ENCODE data around the gene PSTPIP2. TPM values are rescaled to one million over a fixed set of nuclear protein-coding genes. Genes with fewer than 3 reads are reported as not detected.
"Not testable (repeated sequence)": the region's sequence is repeated elsewhere in the genome, so short reads cannot be mapped to it uniquely, and the experiment has no call there.

Gene PSTPIP2
- polyA plus RNA-seq, 4 donors: 9.1 to 13.3 (median 9.9) TPM

GRCh38 chr18:45993438-45993837 lies 78.6 kb downstream of the PSTPIP2 start:
- no peak for DNase-seq (ENCODE audit: low read depth in 4 of 4, low spot score in 3 of 4)

DNA sequence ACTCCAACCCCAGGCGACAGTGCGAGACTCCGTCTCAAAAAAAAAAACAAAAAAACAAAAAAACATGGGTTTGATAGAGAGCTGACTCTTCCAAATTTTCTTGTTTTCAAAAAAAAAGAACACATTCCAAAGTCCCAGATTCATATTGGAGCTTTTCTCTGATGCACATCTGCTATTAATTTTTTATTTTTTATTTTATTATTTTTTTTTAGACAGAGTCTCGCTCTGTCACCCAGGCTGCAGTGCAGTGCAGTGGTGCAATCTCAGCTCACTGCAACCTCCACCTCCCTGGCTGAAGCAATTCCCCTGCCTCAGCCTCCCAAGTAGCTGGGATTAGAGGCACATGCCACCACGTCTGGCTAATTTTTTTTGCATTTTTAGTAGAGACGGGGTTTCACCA lies 79.5 kb downstream of the PSTPIP2 start:
- DNase-seq (ENCODE audit: low read depth in 4 of 4, low spot score in 3 of 4): not testable (repeated sequence)

DNA sequence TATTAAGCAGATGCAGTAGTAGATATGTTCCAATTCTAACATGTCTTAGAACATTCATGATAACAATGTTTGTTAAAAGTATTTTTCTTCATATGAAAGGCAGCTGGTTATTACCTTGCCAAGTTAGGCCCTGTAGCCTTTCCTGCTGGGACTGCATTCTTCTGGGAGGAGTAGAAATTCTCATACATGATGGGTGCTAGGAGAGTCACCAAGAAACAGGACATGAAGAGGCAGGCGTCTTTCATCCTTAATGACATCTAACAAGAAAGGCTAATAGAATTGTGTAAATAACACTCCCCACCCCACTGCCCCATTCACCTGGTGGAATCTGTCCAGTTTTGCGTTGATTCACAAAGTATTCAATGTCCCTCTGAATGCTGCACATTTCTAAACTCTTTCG lies 80.3 kb downstream of the PSTPIP2 start:
- DNase-seq (ENCODE audit: low read depth in 4 of 4, low spot score in 3 of 4): no peak

DNA sequence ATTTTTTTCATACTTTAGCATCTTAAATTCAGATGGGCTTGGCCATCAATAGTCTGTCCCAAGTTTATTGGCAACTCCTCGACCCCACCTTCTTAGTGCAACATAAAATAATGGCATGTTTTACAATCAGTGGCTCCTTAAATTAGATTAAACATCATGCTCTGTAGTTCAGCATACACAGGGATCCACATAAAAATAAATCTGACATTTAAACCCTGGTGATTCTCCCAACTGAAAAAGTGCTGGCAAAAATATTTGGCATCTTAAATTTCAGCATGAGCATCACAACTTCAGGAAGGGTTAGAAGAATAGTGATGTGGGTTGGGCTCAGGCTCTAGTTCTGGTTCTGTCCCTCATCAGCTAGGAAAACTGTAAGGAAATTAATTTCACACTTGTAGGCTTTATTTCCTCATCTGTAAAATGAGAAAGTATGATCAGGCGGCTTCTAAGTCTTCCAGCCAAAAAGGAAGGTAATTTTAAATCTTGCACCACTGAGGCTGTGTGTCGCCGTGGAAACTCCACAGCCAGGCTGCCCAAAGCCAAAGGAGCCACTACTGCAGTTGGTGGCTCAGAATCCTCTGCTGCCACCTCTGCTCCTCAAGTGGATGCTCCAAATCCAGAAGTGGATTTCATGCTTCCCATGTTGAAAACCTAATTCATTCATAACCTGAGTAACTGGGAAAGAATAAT lies 87.4 kb downstream of the PSTPIP2 start:
- DNase-seq (ENCODE audit: low read depth in 4 of 4, low spot score in 3 of 4): no peak

GRCh38 chr18:45981821-45982220 lies 90.2 kb downstream of the PSTPIP2 start:
- no peak for DNase-seq (ENCODE audit: low read depth in 4 of 4, low spot score in 3 of 4)

- no peak for DNase-seq (ENCODE audit: low read depth in 4 of 4, low spot score in 3 of 4)
These were observed 91.8 kb downstream of the PSTPIP2 start for GRCh38 chr18:45980229-45980628.

DNA sequence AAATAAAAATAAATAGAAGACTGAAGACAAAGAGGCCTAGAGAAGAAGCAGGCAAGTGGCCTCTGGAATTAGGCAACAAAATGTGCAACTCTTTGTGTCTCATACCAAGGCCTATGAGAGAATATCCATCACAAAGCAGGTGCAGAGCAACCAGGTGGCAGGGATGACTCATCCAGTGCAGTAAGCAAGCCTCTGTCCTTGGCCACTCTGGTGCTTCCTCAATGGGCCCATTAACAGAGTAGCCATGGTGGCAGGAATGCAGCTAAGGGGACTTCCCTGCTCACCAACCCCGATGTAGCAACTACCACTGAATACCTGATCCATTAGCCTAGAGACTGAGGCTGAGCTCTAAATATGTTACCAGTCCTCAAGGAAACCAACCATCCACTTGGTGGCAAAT lies 94.0 kb downstream of the PSTPIP2 start:
- no peak for DNase-seq (ENCODE audit: low read depth in 4 of 4, low spot score in 3 of 4)

DNA sequence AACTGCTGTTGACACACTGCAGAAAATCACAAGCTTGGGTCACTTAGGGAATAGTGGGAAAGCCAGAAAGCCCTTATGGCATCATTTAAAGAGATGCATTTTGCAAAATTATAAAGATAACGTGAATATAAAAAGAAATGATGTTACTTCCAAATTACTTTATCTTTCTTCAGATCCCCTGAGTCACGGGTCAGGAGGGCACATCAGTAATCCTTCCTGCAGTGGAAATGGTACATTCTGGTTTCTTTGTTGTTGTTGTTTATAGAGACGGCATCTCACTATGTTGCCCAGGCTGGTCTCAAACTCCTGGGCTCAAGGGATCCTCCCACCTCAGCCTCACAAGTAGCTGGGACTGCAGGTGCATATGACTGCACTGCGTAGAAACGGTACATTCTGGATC lies 95.1 kb downstream of the PSTPIP2 start:
- DNase-seq (ENCODE audit: low read depth in 4 of 4, low spot score in 3 of 4): no peak

- DNase-seq (ENCODE audit: low read depth in 4 of 4, low spot score in 3 of 4): no peak
These were observed 95.5 kb downstream of the PSTPIP2 start for GRCh38 chr18:45976566-45976965.

- DNase-seq (ENCODE audit: low read depth in 4 of 4, low spot score in 3 of 4): peak in 3 of 4 donors; percentile 26 to 46 (median 33)
These were observed 97.9 kb downstream of the PSTPIP2 start for GRCh38 chr18:45974088-45974536.

DNA sequence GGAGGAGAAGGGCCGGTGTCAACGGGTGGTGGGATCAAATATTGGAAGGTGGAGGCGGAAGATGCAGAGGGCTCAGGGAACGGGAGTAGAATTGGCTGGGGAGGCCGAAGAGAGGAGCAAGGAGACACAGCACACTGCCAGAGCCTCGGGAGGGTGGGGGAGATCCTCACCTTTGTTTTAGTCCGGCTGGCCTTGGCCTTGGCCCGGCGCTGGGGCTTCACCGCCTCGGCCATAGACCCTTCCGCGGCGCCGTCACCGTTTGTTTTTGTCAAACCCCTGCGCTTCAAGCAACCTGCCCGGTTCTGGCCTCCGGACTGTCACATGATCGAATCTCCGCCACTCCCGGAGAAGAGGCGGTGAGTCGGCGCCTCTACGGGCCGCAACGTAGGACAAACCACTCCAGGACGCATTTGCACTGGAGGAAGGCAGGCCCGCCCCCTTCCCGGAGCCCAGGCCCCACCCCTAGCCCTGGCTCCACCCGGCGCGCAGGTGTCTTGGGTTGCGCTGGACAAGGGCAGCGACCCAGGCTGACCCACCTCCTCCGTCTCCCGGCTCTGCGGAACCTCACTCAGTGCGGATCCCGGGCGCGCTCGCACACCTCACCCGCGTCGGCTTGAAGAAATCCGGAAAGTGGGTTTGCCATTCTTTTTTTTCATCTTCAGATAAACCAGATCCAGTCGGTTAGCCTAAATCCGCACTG lies 104.9 kb downstream of the PSTPIP2 start, which contains the start of gene EPG5:
Gene EPG5, minus strand, starts transcription at position 323 of the 700 bp plus-strand sequence. Its CDS starts 90 bp downstream, at position 233.
- peak; percentile 85 to 94 (median 92) for DNase-seq (ENCODE audit: low read depth in 4 of 4, low spot score in 3 of 4)

DNA sequence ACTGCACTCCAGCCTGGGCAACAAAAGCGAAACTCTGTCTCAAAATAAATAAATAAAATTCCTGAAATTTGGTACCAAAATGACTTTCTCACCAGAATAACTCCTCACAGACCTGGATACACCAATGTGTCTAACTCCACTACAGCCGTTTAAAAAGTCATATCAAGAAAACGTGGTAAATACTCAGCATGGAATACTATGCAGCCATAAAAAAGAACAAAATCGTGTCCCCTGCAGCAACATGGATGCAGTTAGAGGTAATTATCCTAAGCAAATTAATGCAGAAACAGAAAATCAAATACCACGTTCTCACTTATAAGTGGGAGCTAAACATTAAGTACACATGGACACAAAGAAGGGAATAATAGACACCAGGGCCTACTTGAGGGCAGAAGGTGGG lies 107.1 kb downstream of the PSTPIP2 start:
- DNase-seq (ENCODE audit: low read depth in 4 of 4, low spot score in 3 of 4): not testable (repeated sequence)

GRCh38 chr18:45962866-45963265 lies 109.2 kb downstream of the PSTPIP2 start:
- no peak for DNase-seq (ENCODE audit: low read depth in 4 of 4, low spot score in 3 of 4)

GRCh38 chr18:45962461-45962860 lies 109.6 kb downstream of the PSTPIP2 start:
- no peak for DNase-seq (ENCODE audit: low read depth in 4 of 4, low spot score in 3 of 4)

- not testable (repeated sequence) for DNase-seq (ENCODE audit: low read depth in 4 of 4, low spot score in 3 of 4)
These were observed 112.6 kb downstream of the PSTPIP2 start for GRCh38 chr18:45959484-45959883.

DNA sequence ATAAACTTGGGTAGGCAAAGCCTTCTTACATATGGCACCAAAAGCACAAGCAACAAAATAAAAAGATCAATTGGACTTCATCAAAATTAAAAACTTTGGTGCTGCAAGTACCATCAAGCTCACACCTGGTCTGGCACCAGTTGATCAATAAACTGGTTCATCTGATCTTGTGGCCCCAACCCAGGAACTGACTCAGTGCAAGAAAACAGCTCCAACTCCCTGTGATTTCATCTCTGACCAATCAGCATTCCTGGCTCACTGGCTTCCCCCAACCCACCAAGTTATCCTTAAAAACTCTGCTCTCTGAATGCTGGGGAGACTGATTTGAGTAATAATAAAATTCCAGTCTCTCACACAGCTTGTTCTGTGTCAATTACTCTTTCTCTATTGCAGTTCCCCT lies 113.3 kb downstream of the PSTPIP2 start:
- DNase-seq (ENCODE audit: low read depth in 4 of 4, low spot score in 3 of 4): no peak

DNA sequence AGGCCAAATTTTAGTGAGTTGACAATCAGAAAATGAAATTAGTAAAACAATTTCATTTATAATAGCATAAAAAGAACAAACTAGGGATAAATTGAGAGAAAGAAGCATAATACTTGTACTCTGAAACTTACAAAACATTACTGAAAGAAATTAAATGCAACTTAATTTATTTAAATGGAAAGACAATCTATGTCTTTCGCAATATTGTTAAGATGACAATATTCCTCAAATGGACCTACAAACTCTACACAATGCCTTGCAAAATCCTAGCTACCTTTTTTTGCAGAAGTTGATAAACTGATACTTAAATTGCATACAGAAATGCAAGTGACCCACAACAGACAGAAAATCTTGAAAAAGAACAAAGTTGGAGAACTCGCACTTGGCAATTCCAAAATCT lies 114.0 kb downstream of the PSTPIP2 start:
- no peak for DNase-seq (ENCODE audit: low read depth in 4 of 4, low spot score in 3 of 4)

DNA sequence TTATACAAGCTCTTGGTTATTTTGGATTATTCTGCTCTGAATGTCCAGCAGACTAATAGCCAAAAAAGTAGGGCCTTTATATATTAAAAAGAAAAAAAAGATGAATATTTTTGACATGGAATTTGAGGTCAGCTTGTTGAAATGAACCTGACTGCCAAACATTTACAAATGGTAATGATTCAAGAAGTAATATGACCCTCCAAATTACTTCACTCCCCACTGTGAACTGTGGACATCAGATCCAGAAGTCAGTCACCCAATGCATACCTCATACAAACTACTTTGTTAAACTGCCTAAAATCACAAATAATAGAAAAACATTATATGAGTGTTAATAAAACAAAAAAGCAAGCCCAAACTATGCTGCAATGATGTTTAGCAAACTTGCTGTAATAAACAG lies 115.0 kb downstream of the PSTPIP2 start:
- no peak for DNase-seq (ENCODE audit: low read depth in 4 of 4, low spot score in 3 of 4)

DNA sequence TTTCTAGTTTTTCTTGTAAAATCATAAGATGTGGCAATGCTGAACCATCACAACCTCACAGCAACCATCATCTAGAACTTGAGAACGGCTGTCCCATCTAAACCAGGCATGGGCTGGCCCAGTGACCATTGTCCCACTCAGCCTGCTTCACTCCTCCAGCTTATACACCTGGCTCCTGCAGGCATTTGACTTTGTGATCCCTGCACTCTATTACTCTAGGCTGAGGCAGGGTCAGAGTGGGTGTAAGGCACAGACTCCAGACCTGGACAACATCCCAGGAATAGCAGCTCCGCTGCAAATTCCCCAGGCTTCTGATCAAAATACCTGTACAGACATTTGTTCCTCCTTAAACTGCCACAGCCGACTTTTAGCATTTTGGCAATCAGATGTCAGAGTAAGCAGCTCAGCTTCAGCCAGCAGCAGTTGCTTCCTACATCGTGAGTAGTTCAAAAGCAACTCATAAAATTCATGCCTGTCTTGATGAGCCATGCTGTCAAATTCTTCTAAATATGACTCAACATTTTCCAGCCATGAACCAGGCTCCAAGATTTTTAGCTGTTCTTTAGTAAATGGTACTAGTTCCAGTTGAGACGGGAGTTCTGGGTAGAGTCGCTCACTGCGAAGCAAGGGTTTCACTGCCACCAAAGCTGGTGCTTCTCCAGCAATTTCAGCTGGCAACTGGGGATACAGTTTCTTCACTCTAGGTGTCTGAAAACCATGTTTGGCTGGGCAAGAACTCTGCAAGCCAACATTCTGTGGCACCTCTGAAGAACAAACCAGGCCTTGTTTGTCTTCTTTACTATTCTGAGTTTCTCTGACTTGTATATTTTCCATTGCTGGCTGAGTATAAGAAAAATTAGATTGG lies 117.8 kb downstream of the PSTPIP2 start:
- no peak for DNase-seq (ENCODE audit: low read depth in 4 of 4, low spot score in 3 of 4)

DNA sequence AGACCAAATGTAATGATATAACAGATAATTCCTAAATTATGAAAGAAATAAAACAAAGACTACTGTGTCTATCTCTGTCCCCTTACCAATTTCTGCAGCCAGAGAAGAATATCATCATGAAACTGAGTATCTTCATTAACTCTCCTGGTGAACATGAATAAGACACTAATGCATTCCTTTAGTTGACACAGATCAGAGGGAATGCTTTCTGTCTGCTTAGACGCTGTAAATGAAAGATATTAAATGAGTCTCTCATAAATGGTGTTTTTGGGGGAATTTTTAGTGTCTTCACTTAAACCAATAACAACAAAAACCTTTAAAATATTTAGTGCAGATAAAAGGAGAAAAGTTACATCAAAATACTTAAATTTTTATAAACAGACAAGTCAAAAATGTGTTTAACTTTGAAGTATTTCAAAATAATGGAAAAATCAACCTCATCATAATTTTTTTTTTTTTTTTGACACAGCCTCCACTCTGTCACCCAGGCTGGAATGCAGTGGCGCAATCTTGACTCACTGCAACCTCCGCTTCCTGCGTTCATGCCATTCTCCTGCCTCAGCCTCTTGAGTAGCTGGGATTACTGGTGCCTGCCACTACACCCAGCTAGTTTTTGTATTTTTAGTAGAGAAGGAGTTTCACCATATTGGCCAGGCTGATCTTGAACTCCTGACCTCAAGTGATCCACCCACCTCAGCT lies 120.9 kb downstream of the PSTPIP2 start:
- DNase-seq (ENCODE audit: low read depth in 4 of 4, low spot score in 3 of 4): no peak
